GM21619 (cell line): ENCODE results near the gene CLCN5.

Experiments used
- ATAC-seq: cut with Tn5 transposase; IDR thresholded peaks from one replicate; pipeline ENCODE4 v1.9.1; 2021; ENCODE audit not compliant: unreplicated experiment

CLCN5 gene

GRCh38 chrX:49932791-49933190 is 10.4 kb downstream of the CLCN5 start:
- ATAC-seq = no peak

GRCh38 chrX:49934148-49934547 is 11.8 kb downstream of the CLCN5 start:
- ATAC-seq = no peak

GRCh38 chrX:49934729-49935128 is 12.3 kb downstream of the CLCN5 start:
- ATAC-seq = no peak

- no peak for ATAC-seq
Observed at GRCh38 chrX:49947781-49948180, 25.4 kb downstream of the CLCN5 start.

- no peak for ATAC-seq
Observed at GRCh38 chrX:49949961-49950360, 27.6 kb downstream of the CLCN5 start.

- no peak for ATAC-seq
Observed at GRCh38 chrX:49951524-49952193, 29.3 kb downstream of the CLCN5 start.

GRCh38 chrX:49956313-49956712 is 33.9 kb downstream of the CLCN5 start:
- no peak for ATAC-seq

- no peak for ATAC-seq
Observed at GRCh38 chrX:49958727-49959485, 36.5 kb downstream of the CLCN5 start.

GRCh38 chrX:49959602-49960001 is 37.2 kb downstream of the CLCN5 start:
- ATAC-seq = no peak

GRCh38 chrX:49960061-49960460 is 37.7 kb downstream of the CLCN5 start:
- ATAC-seq = no peak

GRCh38 chrX:49970674-49971073 is 48.3 kb downstream of the CLCN5 start:
- ATAC-seq = no peak

- ATAC-seq = no peak
Observed at GRCh38 chrX:49972328-49972860, 50.0 kb downstream of the CLCN5 start.

- no peak for ATAC-seq
Observed at GRCh38 chrX:49976682-49977197, 54.3 kb downstream of the CLCN5 start.

- ATAC-seq = no peak
Observed at GRCh38 chrX:49977319-49978090, 55.1 kb downstream of the CLCN5 start.

GRCh38 chrX:49978176-49978575 is 55.8 kb downstream of the CLCN5 start:
- ATAC-seq = no peak

- ATAC-seq = no peak
Observed at GRCh38 chrX:49986058-49986457, 63.7 kb downstream of the CLCN5 start.

GRCh38 chrX:49987651-49988050 is 65.3 kb downstream of the CLCN5 start:
- no peak for ATAC-seq

GRCh38 chrX:49988143-49988542 is 65.7 kb downstream of the CLCN5 start:
- no peak for ATAC-seq

- ATAC-seq = no peak
Observed at GRCh38 chrX:49991758-49992157, 69.4 kb downstream of the CLCN5 start.

GRCh38 chrX:49992853-49993252 is 70.5 kb downstream of the CLCN5 start:
- no peak for ATAC-seq

- ATAC-seq = no peak
Observed at GRCh38 chrX:49993661-49994060, 71.3 kb downstream of the CLCN5 start.
